Endothelial cell of umbilical vein (primary cell): ENCODE data around the gene SAT1. TPM values are rescaled to one million over a fixed set of nuclear protein-coding genes. Genes with fewer than 3 reads are reported as not detected.

ENCODE experiments used
- BruUV-seq: library from RNA; stranded (reverse); fragments of 400-500 nt; replicated peaks from 2 replicates; lab custom pipeline; 2021; lab: Mats Ljungman, UMichigan
- CTCF ChIA-PET: fragments of 300-600, 350-600 bp; sonication (Branson Sonifier 250); formaldehyde crosslinking; loops from one replicate; lab custom pipeline; 2021; ENCODE audit warnings: antibody characterized with exemption, inconsistent platforms; lab: Charles Lee
- POLR2A ChIA-PET: fragments of 300-600, 350-600 bp; sonication (Branson Sonifier 250); formaldehyde crosslinking; loops from one replicate; lab custom pipeline; 2021; ENCODE audit warnings: antibody characterized with exemption, inconsistent platforms; lab: Charles Lee
- DNase-seq: peaks from one replicate; pipeline ENCODE4 v3.0.0-alpha.2; 2011; ENCODE audit warnings: low read depth, low spot score
- FAIRE-seq: peaks from 2 replicates; lab custom pipeline; 2011; peaks lifted over from hg19 to GRCh38; lab: Jason Lieb, UNC
- H2AFZ ChIP-seq: 2 replicates; pipeline ENCODE4 v1.6.0; 2012; ENCODE audit warnings: low read depth, low read length, control low read depth, inconsistent platforms
- H3K27ac ChIP-seq: 2 replicates; pipeline ENCODE4 v1.5.1; 2011; ENCODE audit warnings: low read depth, mild to moderate bottlenecking, control low read depth, low read length, moderate library complexity; ENCODE audit not compliant: insufficient read depth
- H3K27me3 ChIP-seq, 2 experiments: 2 replicates each; pipeline versions ENCODE4 v1.6.0 to v1.6.1; 2011; ENCODE audit warnings: low read length in 2 of 2, mixed read lengths in 1 of 2; ENCODE audit not compliant: control insufficient read depth in 2 of 2, insufficient read depth in 2 of 2
- H3K36me3 ChIP-seq, 2 experiments: 2 replicates in 1 of 2; 3 replicates in 1 of 2; pipeline ENCODE4 v1.5.1; 2011; ENCODE audit warnings: low read length in 2 of 2, mild to moderate bottlenecking in 1 of 2, moderate library complexity in 1 of 2; ENCODE audit not compliant: control insufficient read depth in 2 of 2, insufficient read depth in 2 of 2; ENCODE audit errors: extremely low read depth in 1 of 2
- H3K4me1 ChIP-seq: 3 replicates; pipeline ENCODE4 v1.5.1; 2011; ENCODE audit warnings: mild to moderate bottlenecking, low read length; ENCODE audit not compliant: control insufficient read depth, insufficient read depth; ENCODE audit errors: extremely low read depth
- H3K4me2 ChIP-seq: 2 replicates; pipeline ENCODE4 v1.6.1; 2011; ENCODE audit warnings: low read length, control low read depth, mixed read lengths; ENCODE audit not compliant: insufficient read depth
- H3K4me3 ChIP-seq, 3 experiments: fragments of 200-600 bp in 1 of 3; sonication (generic), shearing (Covaris generic) in 1 of 3; replicated peaks in 1 of 3; 2 replicates each; pipeline ENCODE4 v1.5.1; 2011 to 2016; ENCODE audit warnings: control low read depth in 3 of 3, low read length in 3 of 3, mild to moderate bottlenecking in 2 of 3, inconsistent platforms in 1 of 3, low read depth in 1 of 3, moderate library complexity in 1 of 3; ENCODE audit not compliant: insufficient read depth in 1 of 3
- H3K79me2 ChIP-seq: 2 replicates; pipeline ENCODE4 v1.6.0; 2012; ENCODE audit warnings: low read length, inconsistent platforms; ENCODE audit not compliant: control insufficient read depth, insufficient read depth
- H3K9ac ChIP-seq: replicated peaks from 2 replicates; pipeline ENCODE3; 2011; ENCODE audit warnings: low read length, control low read depth; ENCODE audit not compliant: insufficient read depth; ENCODE audit errors: extremely low read depth
- H3K9me1 ChIP-seq: replicated peaks from 3 replicates; pipeline ENCODE4 v1.6.0; 2011; ENCODE audit warnings: mild to moderate bottlenecking, low read length; ENCODE audit not compliant: control insufficient read depth, insufficient read depth; ENCODE audit errors: extremely low read depth
- H3K9me3 ChIP-seq: replicated peaks from 2 replicates; pipeline ENCODE4 v1.5.1; 2012; ENCODE audit warnings: low read length, inconsistent platforms; ENCODE audit not compliant: control insufficient read depth, insufficient read depth
- H4K20me1 ChIP-seq: replicated peaks from 2 replicates; pipeline ENCODE3; 2011; ENCODE audit warnings: mild to moderate bottlenecking, low read length; ENCODE audit not compliant: control insufficient read depth, insufficient read depth; ENCODE audit errors: extremely low read depth
- EZH2 ChIP-seq: IDR thresholded peaks from 2 replicates; pipeline ENCODE4 v1.6.1; 2012; ENCODE audit warnings: borderline replicate concordance, low read depth, mild to moderate bottlenecking, moderate library complexity, low read length, inconsistent platforms; ENCODE audit not compliant: severe bottlenecking
- FOS ChIP-seq: IDR thresholded peaks from 2 replicates; pipeline ENCODE4 v1.6.1; 2011; ENCODE audit warnings: mild to moderate bottlenecking, low read length, moderate library complexity, borderline replicate concordance; ENCODE audit not compliant: insufficient read depth
- GATA2 ChIP-seq: IDR thresholded peaks from 2 replicates; pipeline ENCODE4 v1.7.0; 2011; ENCODE audit warnings: low read depth, mild to moderate bottlenecking, moderate library complexity, mixed read lengths, low read length; ENCODE audit not compliant: insufficient read length, insufficient read depth
- JUN ChIP-seq: IDR thresholded peaks from 2 replicates; pipeline ENCODE4 v1.6.1; 2011; ENCODE audit warnings: borderline replicate concordance, low read depth; ENCODE audit not compliant: insufficient read length, insufficient read depth
- MYC ChIP-seq: IDR thresholded peaks from one replicate; pipeline ENCODE4 v1.6.1; 2011; ENCODE audit warnings: mild to moderate bottlenecking, low read depth, low read length
- POLR2A ChIP-seq: IDR thresholded peaks from 2 replicates; pipeline ENCODE4 v1.6.1; 2012; ENCODE audit warnings: low read depth, mild to moderate bottlenecking, control low read depth, low read length
- POLR2AphosphoS5 ChIP-seq: IDR thresholded peaks from 2 replicates; pipeline ENCODE4 v1.6.1; 2012; ENCODE audit warnings: low read depth, mild to moderate bottlenecking, control low read depth, low read length, moderate library complexity; ENCODE audit not compliant: insufficient read depth
- dilution Hi-C: fragments of 300-500 bp; cut with MboI; formaldehyde crosslinking; loops from one replicate; pipeline ENCODE4 v1.15.0; 2019; ENCODE audit warnings: low sequenced_read_pairs; ENCODE audit not compliant: extremely low pct_ligation_motif_present
- intact Hi-C: fragments of 100-400 bp; cut with micrococcal nuclease; formaldehyde crosslinking; loops from one replicate; pipeline ENCODE4 v1.10.0; 2022
- polyA plus RNA-seq, 4 experiments: library from polyadenylated mRNA; depleted of rRNA in 3 of 4; stranded (reverse) in 3 of 4; unstranded in 1 of 4; fragments of >200 nt; gene quantifications; 2 replicates each; pipeline versions ENCODE4 v1.2.1 to v1.2.3, GENCODE V29; 2011 to 2012; ENCODE audit warnings: missing spikeins in 1 of 4
- total RNA-seq: library from RNA; stranded (reverse); gene quantifications from 2 replicates; pipeline ENCODE4 v1.2.3, GENCODE V29; 2021
- TF ChIP-seq, protein P1 (sequence below), 2 donors: IDR thresholded peaks; 1 replicate in 1 of 2; 2 replicates in 1 of 2; pipeline ENCODE4 v1.5.1; 2011; ENCODE audit warnings: low read length in 2 of 2, mild to moderate bottlenecking in 2 of 2, moderate library complexity in 2 of 2, control low read depth in 1 of 2, inconsistent platforms in 1 of 2, low read depth in 1 of 2; ENCODE audit not compliant: insufficient read depth in 1 of 2; ENCODE audit errors: extremely low read depth in 1 of 2
- TF ChIP-seq, protein P2 (sequence below): IDR thresholded peaks from 2 replicates; pipeline ENCODE4 v1.6.1; 2011; ENCODE audit not compliant: insufficient read depth, insufficient read length

Gene SAT1
- total and polyA plus RNA-seq, 2 donors (not counting 3 experiments of a cell fraction or from before 2014, with no cell fraction given): 289 to 526 TPM

DNA sequence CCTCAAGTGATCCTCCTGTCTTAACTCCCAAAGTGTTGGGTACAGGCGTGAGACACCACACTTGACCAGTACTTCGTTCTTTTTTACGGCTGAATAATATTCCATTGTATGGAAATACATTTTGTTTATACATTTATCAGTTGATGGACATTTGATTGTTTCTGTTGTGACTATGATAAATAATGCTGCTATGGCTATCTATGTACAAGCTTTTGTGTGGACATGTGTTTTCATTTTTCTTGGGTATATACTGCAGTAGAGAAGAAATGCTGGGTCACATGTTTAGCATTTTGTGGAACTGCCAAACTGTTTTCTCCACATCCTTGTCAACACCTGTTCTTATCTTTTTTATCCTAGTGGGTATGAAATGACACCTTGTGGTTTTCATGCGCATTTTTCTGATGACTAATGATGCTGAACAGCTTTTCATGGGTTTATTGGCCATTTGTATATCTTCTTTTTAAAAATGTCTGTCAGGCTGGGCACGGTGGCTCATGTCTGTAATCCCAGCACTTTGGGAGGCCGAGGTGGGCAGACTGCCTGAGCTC is 37.3 kb downstream of the SAT1 start:
- Histone ChIP-seq H3K9me3 (no peaks in the 10 kb centered on the region), H3K27me3 (no peaks in the 10 kb centered on the region), H3K4me1 (no peaks in the 10 kb centered on the region), H4K20me1 (no peaks in the 10 kb centered on the region), H3K79me2 (no peaks in the 10 kb centered on the region), H2AFZ (no peak overlapping the region), H3K27ac (no peak overlapping the region), H3K9ac (no peak overlapping the region), H3K4me3 (no peak overlapping the region), H3K4me2 (no peak overlapping the region), H3K9me1 (no peaks in the 10 kb centered on the region), H3K36me3 (no peaks in the 10 kb centered on the region)
- TF ChIP-seq FOS (no peak), JUN (no peak), POLR2A (no peak), POLR2AphosphoS5 (no peak), GATA2 (no peak), MYC (no peak), EZH2 (no peak)
- TF ChIP-seq, protein P1, sequence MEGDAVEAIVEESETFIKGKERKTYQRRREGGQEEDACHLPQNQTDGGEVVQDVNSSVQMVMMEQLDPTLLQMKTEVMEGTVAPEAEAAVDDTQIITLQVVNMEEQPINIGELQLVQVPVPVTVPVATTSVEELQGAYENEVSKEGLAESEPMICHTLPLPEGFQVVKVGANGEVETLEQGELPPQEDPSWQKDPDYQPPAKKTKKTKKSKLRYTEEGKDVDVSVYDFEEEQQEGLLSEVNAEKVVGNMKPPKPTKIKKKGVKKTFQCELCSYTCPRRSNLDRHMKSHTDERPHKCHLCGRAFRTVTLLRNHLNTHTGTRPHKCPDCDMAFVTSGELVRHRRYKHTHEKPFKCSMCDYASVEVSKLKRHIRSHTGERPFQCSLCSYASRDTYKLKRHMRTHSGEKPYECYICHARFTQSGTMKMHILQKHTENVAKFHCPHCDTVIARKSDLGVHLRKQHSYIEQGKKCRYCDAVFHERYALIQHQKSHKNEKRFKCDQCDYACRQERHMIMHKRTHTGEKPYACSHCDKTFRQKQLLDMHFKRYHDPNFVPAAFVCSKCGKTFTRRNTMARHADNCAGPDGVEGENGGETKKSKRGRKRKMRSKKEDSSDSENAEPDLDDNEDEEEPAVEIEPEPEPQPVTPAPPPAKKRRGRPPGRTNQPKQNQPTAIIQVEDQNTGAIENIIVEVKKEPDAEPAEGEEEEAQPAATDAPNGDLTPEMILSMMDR (IDR thresholded peaks at IDR 0.05; ENCODE audit: extremely low read depth in 1 of 2, insufficient read depth in 1 of 2, low read depth in 1 of 2, low read length in 2 of 2): no peak
- TF ChIP-seq, protein P2, sequence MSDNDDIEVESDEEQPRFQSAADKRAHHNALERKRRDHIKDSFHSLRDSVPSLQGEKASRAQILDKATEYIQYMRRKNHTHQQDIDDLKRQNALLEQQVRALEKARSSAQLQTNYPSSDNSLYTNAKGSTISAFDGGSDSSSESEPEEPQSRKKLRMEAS: no peak
- intact Hi-C loops (no loop called here), dilution Hi-C loops (no loop called here)
- CTCF ChIA-PET: interaction anchor here (1.2 to 3.1 kb wide), 2 partner anchors 21 to 81 kb away, joined by 3 to 10 read pairs; no protein-coding TSS in a partner anchor
- no peak for FAIRE-seq
- BruUV-seq: no TSS peak
- DNase-seq: no peak
- POLR2A ChIA-PET: interaction anchor here (1.7 kb wide), 1 partner anchor 37 kb away, joined by 5 read pairs; the partner anchor contains the start of gene SAT1
